Spinal cord (tissue), 10 donors: ENCODE measurements around the gene ZNF609. TPM values are rescaled to one million over a fixed set of nuclear protein-coding genes. Genes with fewer than 3 reads are reported as not detected.

ENCODE experiments used
- DNase-seq, 6 donors: peaks; one replicate each; pipeline versions ENCODE4 v3.0.0 to v3.0.0-alpha.2; 2013 to 2015; ENCODE audit warnings: low spot score in 6 of 6, low read depth in 4 of 6
- H3K27ac ChIP-seq: one replicate; pipeline ENCODE4 v1.5.1; 2013; ENCODE audit warnings: low read depth, low read length, control low read depth
- H3K27me3 ChIP-seq: one replicate; pipeline ENCODE4 v1.6.1; 2013; ENCODE audit warnings: low read length; ENCODE audit not compliant: control insufficient read depth, insufficient read depth
- H3K36me3 ChIP-seq: one replicate; pipeline ENCODE4 v1.6.1; 2013; ENCODE audit warnings: low read length; ENCODE audit not compliant: control insufficient read depth, insufficient read depth
- H3K4me1 ChIP-seq: one replicate; pipeline ENCODE4 v1.6.1; 2013; ENCODE audit warnings: low read length; ENCODE audit not compliant: control insufficient read depth, insufficient read depth
- H3K4me3 ChIP-seq: one replicate; pipeline ENCODE4 v1.5.1; 2013; ENCODE audit warnings: low read depth, low read length, control low read depth
- H3K9me3 ChIP-seq: one replicate; pipeline ENCODE4 v1.6.1; 2013; ENCODE audit warnings: low read length; ENCODE audit not compliant: control insufficient read depth, insufficient read depth
- WGBS: methylation state at CpG from one replicate; pipeline ENCODE4 v1.1.5; 2013; ENCODE audit warnings: missing lambda C conversion rate; ENCODE audit not compliant: insufficient coverage; 5-methylcytosine and 5-hydroxymethylcytosine counted together
- polyA plus RNA-seq, 2 donors: library from polyadenylated mRNA; unstranded; fragments of 120-200 nt; gene quantifications; one replicate each; pipeline ENCODE4 v1.2.1, GENCODE V29; 2013; ENCODE audit not compliant: insufficient read length in 2 of 2
- total RNA-seq, 2 donors: library from RNA; depleted of rRNA in 1 of 2; stranded (reverse); fragments of 120-200 nt in 1 of 2; fragments of >200 nt in 1 of 2; gene quantifications; one replicate each; pipeline versions ENCODE4 v1.2.3 to v1.2.4, GENCODE V29; 2013 to 2014
- donor health status: healthy.

Gene ZNF609
- total and polyA plus RNA-seq, 4 donors: 20.9 to 34.5 (median 30.6) TPM

DNA sequence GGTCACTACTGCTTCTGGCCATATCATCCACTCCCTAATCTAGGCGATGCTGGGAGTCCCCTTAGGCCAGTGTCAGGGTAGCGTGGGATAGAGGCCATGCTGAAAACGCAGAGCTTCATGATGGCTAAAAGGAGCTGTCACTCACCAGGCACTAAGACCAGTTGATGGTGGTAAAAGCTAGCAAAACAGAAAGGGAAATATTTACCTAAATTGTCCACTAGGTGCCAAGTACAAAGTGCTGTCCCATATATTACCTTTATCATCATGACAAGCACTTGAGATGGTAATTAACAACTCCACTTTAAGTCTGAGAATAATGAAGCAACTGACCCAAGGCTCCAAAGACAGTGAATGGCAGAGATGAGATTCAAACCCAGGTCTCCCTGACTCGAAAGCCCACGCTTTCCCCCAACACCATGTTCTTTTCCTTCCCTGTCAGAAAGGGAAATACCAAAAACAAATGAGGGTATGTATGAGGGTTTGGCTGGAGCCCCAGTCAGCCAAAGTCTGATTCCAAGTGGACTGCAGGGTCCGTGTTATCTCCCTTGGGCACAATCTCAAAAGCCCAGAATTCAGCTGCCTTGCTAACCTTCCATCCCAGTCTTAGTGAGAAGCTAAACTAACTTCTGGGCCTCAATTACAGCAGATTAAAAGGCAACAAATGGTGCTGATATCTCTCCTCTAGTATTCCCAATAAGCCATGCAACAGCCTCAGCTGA, 230.4 kb downstream of the ZNF609 start:
- Histone ChIP-seq H3K36me3 (peaks cover 51% of the 10 kb centered on the region), H3K27ac (no peak overlapping the region)

DNA sequence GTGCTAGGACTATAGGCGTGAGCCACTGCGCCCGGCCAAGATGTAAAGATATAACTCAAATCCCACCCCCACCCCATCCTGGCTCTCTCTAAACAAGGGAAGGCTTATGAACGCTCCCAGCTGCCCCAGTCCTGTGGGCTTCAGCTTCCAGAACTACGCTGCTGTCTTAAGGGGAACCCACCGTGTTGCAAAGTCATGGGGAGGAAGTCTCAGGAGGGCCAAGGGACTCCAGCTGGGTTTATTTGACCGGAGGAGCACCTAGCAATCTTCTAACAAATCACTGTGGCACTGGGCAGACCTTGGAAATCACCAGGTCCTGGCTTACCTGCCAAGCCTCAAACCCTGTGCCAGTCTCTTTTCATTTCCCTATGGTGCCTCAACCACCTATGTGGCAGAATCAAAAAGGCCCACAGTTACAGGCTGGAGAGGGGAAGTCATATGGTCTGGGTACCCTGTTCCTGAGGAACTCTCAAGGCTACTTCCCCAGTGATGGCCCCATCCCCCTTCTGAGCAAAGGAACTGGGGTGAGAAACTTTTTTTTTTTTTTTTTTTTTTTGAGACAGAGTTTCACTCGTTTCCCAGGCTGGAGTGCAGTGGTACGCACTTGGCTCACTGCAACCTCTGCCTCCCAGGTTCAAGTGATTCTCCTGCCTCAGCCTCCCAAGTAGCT, 231.7 kb downstream of the ZNF609 start:
- Histone ChIP-seq H3K9me3 (no peaks in the 10 kb centered on the region), H3K36me3 (peaks cover 47% of the 10 kb centered on the region), H3K4me1 (peaks cover 43% of the 10 kb centered on the region), H3K4me3 (no peak overlapping the region), H3K27me3 (no peaks in the 10 kb centered on the region), H3K27ac (no peak overlapping the region)
- 80% methylated on average over 5 of the region's 9 CpGs for WGBS
- no peak for DNase-seq

More for the DNA sequence above, 230.4 kb downstream of the ZNF609 start:
- Histone ChIP-seq H3K4me1 (peaks cover 45% of the 10 kb centered on the region), H3K27me3 (no peaks in the 10 kb centered on the region), H3K9me3 (no peaks in the 10 kb centered on the region), H3K4me3 (no peak overlapping the region)
- WGBS: 56% methylated on average over 2 of the region's 6 CpGs
- DNase-seq: no peak

DNA sequence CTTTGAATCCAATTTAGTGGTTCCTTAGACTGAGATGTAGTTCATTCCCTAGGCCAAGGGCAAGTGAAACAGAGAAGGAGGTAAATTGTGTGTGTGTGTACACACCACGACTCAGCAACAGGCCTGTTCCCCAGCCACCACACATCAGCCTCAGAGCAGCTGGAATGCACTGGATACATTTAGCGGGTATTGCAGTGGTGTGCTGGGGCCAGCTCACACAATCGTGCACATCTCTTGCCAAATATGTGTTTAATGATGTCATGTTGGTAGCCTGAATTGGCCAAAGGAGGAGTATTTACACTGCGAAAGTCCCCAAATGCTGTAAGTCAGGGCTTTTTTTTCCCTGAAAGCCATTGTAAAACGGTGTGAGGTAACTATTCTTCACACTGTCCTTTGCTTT, 232.8 kb downstream of the ZNF609 start:
- H3K27ac ChIP-seq: no peak overlapping the region
- peaks cover 44% of the 10 kb centered on the region for H3K36me3 ChIP-seq
- no peaks in the 10 kb centered on the region for H3K27me3 ChIP-seq
- H3K4me3 ChIP-seq: no peak overlapping the region
- no peaks in the 10 kb centered on the region for H3K9me3 ChIP-seq
- peaks cover 40% of the 10 kb centered on the region for H3K4me1 ChIP-seq
- DNase-seq: peak in 1 of 6 donors; percentile 65
- WGBS: 17% methylated on average over 2 of the region's 5 CpGs

DNA sequence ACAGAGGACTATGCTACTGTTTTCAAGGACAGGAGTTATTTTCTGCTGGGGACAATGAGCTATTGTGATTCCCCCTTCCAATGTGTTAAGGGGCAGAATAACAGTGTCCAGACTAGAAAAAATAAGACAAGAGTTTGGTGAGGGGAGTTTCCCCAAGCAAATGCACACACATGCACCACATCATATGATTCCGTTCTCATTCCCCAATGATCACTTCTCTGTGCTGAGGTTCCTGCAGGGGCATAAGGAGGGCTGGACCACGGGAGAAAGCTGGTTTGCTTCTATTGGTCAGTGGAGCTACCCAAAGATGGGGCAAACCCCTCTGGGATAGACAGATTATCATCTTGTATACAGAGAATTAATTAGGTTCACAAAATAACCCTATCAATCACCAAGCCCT, 234.4 kb downstream of the ZNF609 start:
- Histone ChIP-seq H3K27me3 (no peaks in the 10 kb centered on the region), H3K9me3 (no peaks in the 10 kb centered on the region), H3K36me3 (peaks cover 28% of the 10 kb centered on the region), H3K27ac (no peak overlapping the region), H3K4me3 (no peak overlapping the region), H3K4me1 (peaks cover 46% of the 10 kb centered on the region)
- peak in 1 of 6 donors; percentile 31 for DNase-seq
- no CpG with 5 or more reads among the region's 2 CpGs for WGBS

DNA sequence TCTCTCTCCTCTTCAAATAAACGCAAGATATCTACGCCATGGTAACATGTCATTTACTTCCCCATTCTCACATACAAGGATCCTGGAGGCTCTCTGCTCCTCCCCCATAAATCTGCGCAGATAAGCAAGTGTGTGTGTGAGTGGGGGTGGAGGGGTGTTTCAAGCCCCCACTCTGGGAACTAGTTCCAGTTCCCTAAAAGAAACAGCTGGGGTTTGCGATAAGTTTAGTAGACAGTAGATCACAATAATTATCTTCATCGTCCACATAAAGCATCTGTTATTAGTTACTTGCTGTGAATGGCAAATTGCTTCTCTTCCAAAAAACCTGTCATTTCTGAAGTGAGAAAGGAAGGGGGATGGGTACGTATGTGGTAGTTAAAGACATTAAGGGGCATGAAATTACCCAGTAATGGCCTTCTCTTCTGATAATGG, 235.2 kb downstream of the ZNF609 start:
- Histone ChIP-seq H3K9me3 (no peaks in the 10 kb centered on the region), H3K27ac (no peak overlapping the region), H3K36me3 (peaks cover 26% of the 10 kb centered on the region), H3K27me3 (no peaks in the 10 kb centered on the region), H3K4me1 (peaks cover 54% of the 10 kb centered on the region), H3K4me3 (no peak overlapping the region)
- WGBS: no CpG with 5 or more reads among the region's 6 CpGs
- DNase-seq: peak in 2 of 6 donors; percentile 58 to 94

DNA sequence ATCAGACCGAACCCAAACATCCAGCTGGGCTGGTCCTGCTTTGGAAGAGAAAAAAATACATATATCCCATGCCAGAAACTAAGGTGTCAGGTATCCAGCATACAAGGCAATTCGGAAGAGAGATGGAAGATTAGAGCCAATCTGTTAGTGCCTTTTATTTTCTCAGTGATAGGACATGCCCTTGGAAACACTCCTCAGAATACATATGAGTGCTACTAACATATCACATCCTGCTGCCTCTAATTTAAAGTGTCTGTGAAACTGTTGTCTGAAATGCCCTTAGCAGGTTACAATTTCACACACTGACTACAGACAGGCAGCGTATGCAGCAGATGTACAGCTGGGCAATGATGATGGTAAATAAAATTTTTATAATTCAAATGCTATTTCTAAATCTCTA, 236.1 kb downstream of the ZNF609 start:
- no CpG with 5 or more reads among the region's 3 CpGs for WGBS

DNA sequence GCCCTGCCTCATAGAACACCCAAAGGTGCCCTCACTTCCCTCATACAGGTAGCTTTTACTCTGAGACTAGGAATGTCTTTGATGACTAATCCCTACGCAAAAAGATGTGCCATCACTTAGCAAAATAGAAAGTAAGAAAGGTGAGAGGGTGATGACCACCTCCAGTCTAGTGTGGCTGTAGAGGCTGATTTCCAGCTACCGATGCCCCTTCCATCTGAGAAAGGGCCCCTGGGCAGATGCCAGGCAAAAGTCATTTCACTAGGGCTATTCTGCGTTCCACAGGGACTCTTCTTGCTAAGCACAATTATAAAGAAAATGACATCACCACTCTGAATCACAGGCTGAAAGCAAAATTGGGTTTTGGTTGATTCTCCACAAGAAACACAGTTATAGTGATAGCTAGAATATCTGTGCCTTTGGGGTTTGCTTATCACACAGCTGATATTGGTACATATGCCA, 237.6 kb downstream of the ZNF609 start:
- Histone ChIP-seq H3K4me1 (peaks cover 47% of the 10 kb centered on the region), H3K4me3 (no peak overlapping the region), H3K27me3 (no peaks in the 10 kb centered on the region), H3K27ac (no peak overlapping the region), H3K9me3 (no peaks in the 10 kb centered on the region), H3K36me3 (peaks cover 10% of the 10 kb centered on the region)
- 26% methylated on average over 2 of the region's 3 CpGs for WGBS
- DNase-seq: peak in 1 of 6 donors; percentile 40

More for the DNA sequence above, 236.1 kb downstream of the ZNF609 start:
- Histone ChIP-seq H3K4me3 (no peak overlapping the region), H3K9me3 (no peaks in the 10 kb centered on the region), H3K36me3 (peaks cover 18% of the 10 kb centered on the region), H3K27ac (no peak overlapping the region), H3K4me1 (peaks cover 55% of the 10 kb centered on the region), H3K27me3 (no peaks in the 10 kb centered on the region)
- peak in 1 of 6 donors; percentile 75 for DNase-seq

DNA sequence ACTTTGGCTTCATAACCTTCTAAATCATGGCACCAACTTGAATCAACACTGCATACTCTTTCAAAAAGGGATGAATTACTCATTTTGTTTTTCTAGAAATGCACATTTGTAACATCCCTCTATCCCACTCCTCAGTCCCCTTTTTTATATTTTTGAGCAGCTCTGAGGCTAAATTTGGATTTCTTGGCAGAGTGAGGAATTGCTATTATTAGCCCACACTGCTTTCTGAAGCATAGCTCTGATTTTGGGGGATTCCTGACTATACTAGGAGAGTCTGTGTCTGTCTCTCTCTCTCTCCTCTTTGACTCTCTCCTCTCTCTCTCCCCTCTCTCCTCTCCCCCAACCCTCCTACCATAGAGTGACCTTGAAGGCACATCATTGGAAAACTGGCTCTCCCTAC, 238.4 kb downstream of the ZNF609 start:
- Histone ChIP-seq H3K27ac (peak overlapping the region; percentile 75), H3K9me3 (no peaks in the 10 kb centered on the region), H3K4me1 (peaks cover 51% of the 10 kb centered on the region), H3K36me3 (peaks cover 6% of the 10 kb centered on the region), H3K4me3 (no peak overlapping the region), H3K27me3 (no peaks in the 10 kb centered on the region)
- DNase-seq: peak in 1 of 6 donors; percentile 71

DNA sequence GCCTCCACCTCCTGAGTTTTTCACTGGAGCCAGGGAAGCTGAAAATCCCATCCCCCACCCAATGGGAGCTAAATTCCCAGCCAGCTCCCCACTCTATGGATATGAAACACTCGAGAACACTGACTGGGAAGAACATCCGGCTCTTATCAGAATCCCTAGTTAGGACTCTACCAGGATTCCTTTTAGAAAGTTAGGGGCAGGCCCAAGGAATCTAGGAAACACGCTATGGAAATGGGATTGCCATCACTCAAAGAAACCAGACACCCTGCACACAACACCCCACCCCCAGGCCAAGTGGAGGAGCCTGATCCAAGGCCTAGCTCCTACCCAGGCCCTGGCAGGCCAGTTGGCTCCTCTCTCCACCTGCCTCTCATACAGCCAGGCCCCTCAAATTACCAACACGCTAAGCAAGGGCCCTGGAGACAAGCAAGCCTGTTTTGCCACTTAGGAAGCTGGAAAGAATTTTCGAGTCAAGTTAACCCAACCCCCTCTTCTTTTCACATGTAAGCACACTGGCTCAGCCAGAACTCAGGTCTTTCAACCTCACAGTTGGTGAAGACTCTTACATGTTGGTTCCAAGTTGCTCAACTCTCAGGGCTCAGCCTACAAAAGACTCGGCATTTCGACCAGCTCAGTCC, 239.5 kb downstream of the ZNF609 start:
- Histone ChIP-seq H3K4me1 (peaks cover 44% of the 10 kb centered on the region), H3K27ac (peak overlapping the region; percentile 75), H3K9me3 (no peaks in the 10 kb centered on the region), H3K4me3 (peak overlapping the region; percentile 84), H3K27me3 (no peaks in the 10 kb centered on the region), H3K36me3 (peaks cover 6% of the 10 kb centered on the region)
- peak in 2 of 6 donors; percentile 36 to 63 for DNase-seq
- 6% methylated on average over 3 of the region's 7 CpGs for WGBS
